Dermis lymphatic vessel endothelial cell (primary cell): Measurements from ENCODE around the gene FYN. TPM values are rescaled to one million over a fixed set of nuclear protein-coding genes. Genes with fewer than 3 reads are reported as not detected.

Experiments used
- total RNA-seq: library from RNA; depleted of rRNA; stranded (reverse); fragments of >200 nt; gene quantifications from 2 replicates; pipeline ENCODE4 v1.2.1, GENCODE V29; 2014

Gene FYN
- total RNA-seq = 94.7 and 101 TPM in 2 replicates

GRCh38 chr6:111873178-111874024 lies at the start of gene FYN:
FYN (minus strand) TSS chr6:111873452; CDS start chr6:111720051, 153,401 bp downstream.

Other genes with a start within 250 kb of the FYN start
- gene CCN6, start 180.7 kb upstream of the FYN start, total RNA-seq = not detected in 2 replicates
- gene TUBE1, start 214.0 kb upstream of the FYN start, total RNA-seq = 9.0 and 12.9 TPM in 2 replicates
- 6.8 and 11.8 TPM in 2 replicates for gene FAM229B, start 214.1 kb upstream of the FYN start, total RNA-seq